ENCODE measurements around the gene YPEL2. TPM values are rescaled to one million over a fixed set of nuclear protein-coding genes. Genes with fewer than 3 reads are reported as not detected.

YPEL2 gene
- polyA plus RNA-seq, 2 of the 4 experiments (the other 2 are of a cell fraction) = 5.4 to 8.2 TPM

- no peak for TF ChIP-seq FOXS1 (CRISPR knock-in tag; IDR thresholded peaks at IDR 0.05)
- no peak for TF ChIP-seq MYC (IDR thresholded peaks at IDR 0.05; ENCODE audit: borderline replicate concordance, low read length)
- TF ChIP-seq CEBPB (IDR thresholded peaks at IDR 0.05) = no peak
- TF ChIP-seq, protein P1, sequence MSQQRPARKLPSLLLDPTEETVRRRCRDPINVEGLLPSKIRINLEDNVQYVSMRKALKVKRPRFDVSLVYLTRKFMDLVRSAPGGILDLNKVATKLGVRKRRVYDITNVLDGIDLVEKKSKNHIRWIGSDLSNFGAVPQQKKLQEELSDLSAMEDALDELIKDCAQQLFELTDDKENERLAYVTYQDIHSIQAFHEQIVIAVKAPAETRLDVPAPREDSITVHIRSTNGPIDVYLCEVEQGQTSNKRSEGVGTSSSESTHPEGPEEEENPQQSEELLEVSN (IDR thresholded peaks at IDR 0.05; ENCODE audit: borderline replicate concordance, low read depth) = no peak
- TF ChIP-seq POLR2AphosphoS2 (conservative IDR thresholded peaks at IDR 0.05; ENCODE audit: low read length) = no peak
- TF ChIP-seq MAFK (IDR thresholded peaks at IDR 0.05; ENCODE audit: partially characterized antibody) = no peak
- no peak for DNase-seq (ENCODE audit: low read depth in 1 of 2, low spot score in 1 of 2)
- H3K4me1 ChIP-seq = no peaks in the 10 kb centered on the region
- POLR2A ChIA-PET = no interaction called here
- no peak overlapping the region for H3K4me2 ChIP-seq
- no peak for FAIRE-seq
- ATAC-seq = no peak
- H3K4me3 ChIP-seq = no peak overlapping the region
- H3K27ac ChIP-seq = no peak overlapping the region
- H3K9me3 ChIP-seq = no peaks in the 10 kb centered on the region
- CTCF ChIA-PET = interaction anchor here (0.7 to 1.9 kb wide), 4 partner anchors 15 to 53 kb away, joined by 3 to 5 read pairs (median 3); no protein-coding TSS in a partner anchor
- WGBS (ENCODE audit: missing lambda C conversion rate) = 82% methylated on average over 9 of the region's 9 CpGs
Observed at GRCh38 chr17:59388069-59388556, 56.7 kb downstream of the YPEL2 start.

DNA sequence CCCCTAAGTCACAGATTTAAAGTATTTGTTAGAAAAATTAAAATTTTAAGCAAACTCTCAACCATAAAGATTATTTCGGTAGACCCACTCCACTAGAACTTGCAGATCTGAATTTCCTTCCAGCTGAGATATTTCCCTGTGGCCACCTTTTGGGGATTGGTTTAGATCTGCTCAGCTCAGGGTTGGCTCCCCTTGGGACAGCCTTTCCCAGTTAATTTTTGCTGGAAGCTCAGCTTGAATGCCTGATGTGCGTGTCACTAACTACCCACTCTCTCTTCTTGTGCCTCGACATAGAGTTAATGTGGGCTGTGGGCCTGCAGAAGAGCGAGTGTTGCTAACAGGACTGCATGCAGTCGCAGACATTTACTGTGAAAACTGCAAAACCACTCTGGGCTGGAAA lies 57.6 kb downstream of the YPEL2 start:
- H3K27ac ChIP-seq = no peak overlapping the region
- no peak for FAIRE-seq
- TF ChIP-seq CEBPB (IDR thresholded peaks at IDR 0.05) (no peak), USF2 (IDR thresholded peaks at IDR 0.05) (no peak), TFCP2L1 (CRISPR knock-in tag; IDR thresholded peaks at IDR 0.05) (no peak), HOXA7 (CRISPR knock-in tag; IDR thresholded peaks at IDR 0.05) (no peak), SREBF2 (IDR thresholded peaks at IDR 0.05) (no peak), FOSB (CRISPR knock-in tag; IDR thresholded peaks at IDR 0.05) (no peak)
- TF ChIP-seq, protein P1 (IDR thresholded peaks at IDR 0.05; ENCODE audit: borderline replicate concordance, low read depth) = no peak
- WGBS (ENCODE audit: missing lambda C conversion rate) = 79% methylated on average over 5 of the region's 5 CpGs
- no peak overlapping the region for H3K4me2 ChIP-seq
- no peak for ATAC-seq
- ChIA-PET POLR2A (no interaction called here), CTCF (interaction anchor here (0.7 to 1.9 kb wide), 3 partner anchors 19 to 53 kb away, joined by 3 to 5 read pairs (median 3); no protein-coding TSS in a partner anchor)
- no peaks in the 10 kb centered on the region for H3K4me1 ChIP-seq
- no peak overlapping the region for H3K4me3 ChIP-seq
- no peaks in the 10 kb centered on the region for H3K9me3 ChIP-seq
- no peak for DNase-seq (ENCODE audit: low read depth in 1 of 2, low spot score in 1 of 2)

DNA sequence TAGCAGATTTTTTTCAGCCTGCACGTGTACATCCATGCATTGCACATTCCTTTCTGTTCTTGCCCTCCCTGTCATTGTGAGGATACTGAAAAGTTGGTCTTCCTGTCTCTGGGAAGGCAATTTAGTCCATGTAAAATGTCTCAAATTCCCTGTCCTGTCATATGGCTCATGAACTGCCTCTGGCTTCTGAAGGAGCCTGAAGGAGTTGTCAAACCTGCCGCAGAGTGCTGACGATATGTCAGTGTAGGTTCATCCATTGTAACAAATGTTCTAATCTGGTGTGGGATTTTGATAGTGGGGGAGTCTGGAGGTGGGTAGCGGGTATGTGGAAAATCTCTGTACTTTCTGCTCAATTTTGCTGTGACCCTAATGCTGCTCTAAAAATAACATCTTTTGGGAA lies 59.6 kb downstream of the YPEL2 start:
- H3K27ac ChIP-seq = no peak overlapping the region
- TF ChIP-seq, protein P2, sequence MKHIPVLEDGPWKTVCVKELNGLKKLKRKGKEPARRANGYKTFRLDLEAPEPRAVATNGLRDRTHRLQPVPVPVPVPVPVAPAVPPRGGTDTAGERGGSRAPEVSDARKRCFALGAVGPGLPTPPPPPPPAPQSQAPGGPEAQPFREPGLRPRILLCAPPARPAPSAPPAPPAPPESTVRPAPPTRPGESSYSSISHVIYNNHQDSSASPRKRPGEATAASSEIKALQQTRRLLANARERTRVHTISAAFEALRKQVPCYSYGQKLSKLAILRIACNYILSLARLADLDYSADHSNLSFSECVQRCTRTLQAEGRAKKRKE (CRISPR knock-in tag; IDR thresholded peaks at IDR 0.05; ENCODE audit: low read depth) = no peak
- TF ChIP-seq ZSCAN20 (CRISPR knock-in tag; IDR thresholded peaks at IDR 0.05) = no peak
- TF ChIP-seq HOXA7 (CRISPR knock-in tag; IDR thresholded peaks at IDR 0.05) = no peak
- TF ChIP-seq MYC (IDR thresholded peaks at IDR 0.05; ENCODE audit: borderline replicate concordance, low read length) = no peak
- no peak for TF ChIP-seq CHD4 (IDR thresholded peaks at IDR 0.05; ENCODE audit: borderline replicate concordance)
- TF ChIP-seq ZC3H11A (IDR thresholded peaks at IDR 0.05) = no peak
- no peak overlapping the region for H3K4me2 ChIP-seq
- ChIA-PET CTCF (interaction anchor here (1.4 to 1.9 kb wide), 2 partner anchors 13 to 80 kb away, joined by 3 to 4 read pairs; no protein-coding TSS in a partner anchor), POLR2A (no interaction called here)
- no peaks in the 10 kb centered on the region for H3K9me3 ChIP-seq
- ATAC-seq (no peak), FAIRE-seq (no peak), DNase-seq (ENCODE audit: low read depth in 1 of 2, low spot score in 1 of 2) (no peak)
- no peak overlapping the region for H3K4me3 ChIP-seq
- WGBS (ENCODE audit: missing lambda C conversion rate) = 81% methylated on average over 4 of the region's 4 CpGs
- no peaks in the 10 kb centered on the region for H3K4me1 ChIP-seq

Measured in A549 (cell line).